NCI-H146 (cell line): ENCODE results near the gene MED12L.

Experiments used
- DNase-seq: peaks from one replicate; lab custom pipeline; 2025; lab: John Stamatoyannopoulos, UW

Gene MED12L

DNA sequence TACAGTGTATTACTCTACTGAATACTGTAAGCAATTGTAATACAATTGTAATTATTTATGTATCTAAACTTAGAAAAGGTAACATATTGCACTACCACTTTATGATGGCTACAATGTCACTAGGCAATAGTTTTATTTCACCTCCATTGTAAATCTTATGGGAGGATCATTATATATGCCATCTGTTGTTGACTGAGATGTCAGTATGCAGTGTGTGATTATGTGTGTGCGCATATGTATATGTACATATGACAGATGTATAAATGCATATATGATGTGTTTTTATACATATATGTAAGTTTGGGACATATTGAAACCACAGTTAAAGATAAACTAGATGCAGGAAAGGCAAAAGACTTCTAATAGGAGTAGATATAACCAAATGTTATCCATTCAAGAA lies 366.9 kb downstream of the MED12L start:
- no peak for DNase-seq

DNA sequence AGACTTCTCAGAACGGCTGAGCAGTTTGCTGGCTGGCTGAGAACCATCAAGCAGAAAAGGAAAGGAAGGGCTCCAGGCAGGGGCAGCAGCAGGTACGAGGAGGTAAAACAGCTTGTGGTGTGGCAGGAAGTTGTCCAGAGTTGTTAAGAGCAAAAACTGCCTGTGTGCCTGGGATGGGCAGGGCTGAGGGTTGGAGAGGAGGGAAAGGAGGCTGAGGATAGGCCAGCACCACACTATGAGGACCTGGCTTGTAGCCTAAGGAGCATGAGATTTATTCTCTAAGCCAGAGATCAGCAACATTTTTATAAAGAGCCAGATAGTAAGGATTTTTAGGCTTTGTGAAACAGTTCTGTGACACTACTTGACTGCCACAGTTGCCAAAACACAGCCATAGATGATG lies 367.4 kb downstream of the MED12L start:
- DNase-seq, result no peak

- DNase-seq, result no peak
Measured at GRCh38 chr3:151456065-151456464, 370.6 kb downstream of the MED12L start.

DNA sequence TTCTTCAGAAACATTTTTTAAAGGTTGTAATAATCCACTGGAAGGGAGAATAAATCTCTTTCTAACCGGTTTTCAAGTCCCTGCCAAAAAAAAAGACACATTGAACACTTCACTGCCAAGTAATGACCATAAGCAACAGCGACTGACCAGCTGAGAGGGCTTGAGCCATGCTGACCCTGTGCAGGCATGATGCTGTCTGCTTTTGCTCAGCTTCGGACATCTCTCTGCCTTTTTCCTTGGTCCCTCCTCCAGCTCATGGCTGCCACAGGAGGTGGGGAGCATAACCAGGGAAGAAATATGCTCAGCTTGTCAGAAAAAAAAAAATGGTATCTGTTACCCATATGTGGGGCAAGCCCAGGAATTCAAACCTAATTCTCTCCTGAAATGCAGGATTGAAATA lies 373.9 kb downstream of the MED12L start:
- DNase-seq, result peak; percentile 68

- DNase-seq, result peak; percentile 51
Measured at GRCh38 chr3:151460228-151460627, 374.8 kb downstream of the MED12L start.

DNA sequence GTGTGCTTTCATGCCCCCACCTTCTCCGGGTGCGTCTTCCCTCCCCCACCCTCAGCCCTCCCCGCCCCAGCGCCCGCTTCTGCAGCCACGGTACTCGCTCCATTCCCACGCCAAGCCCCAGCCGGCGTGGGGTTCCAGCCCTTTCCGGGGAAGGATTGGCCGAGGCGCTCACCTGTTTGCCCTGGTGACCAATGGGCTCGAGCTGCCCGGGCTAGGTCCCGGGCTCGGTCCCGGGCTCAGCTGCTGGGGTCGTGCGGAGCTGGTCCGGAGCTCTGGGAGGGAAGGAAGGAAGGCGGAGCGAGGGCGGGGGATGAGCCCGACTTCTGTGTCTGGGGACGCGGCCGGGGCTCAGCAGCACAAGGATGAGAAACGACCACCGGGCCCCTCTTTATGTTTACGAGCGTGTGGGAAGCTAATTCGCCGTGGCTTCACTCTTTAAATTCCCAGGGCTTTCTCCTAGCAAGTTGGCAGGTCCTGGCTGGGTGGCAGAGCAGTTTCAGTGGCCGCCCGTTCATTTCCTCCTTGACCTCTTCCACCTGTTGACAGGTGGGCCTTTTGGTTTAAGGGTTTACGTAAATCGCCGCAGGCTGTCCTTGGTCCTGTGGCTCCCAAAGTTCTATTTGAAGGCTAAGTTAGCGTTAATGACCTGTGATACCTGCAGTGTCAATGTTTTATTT lies 375.4 kb downstream of the MED12L start, which contains the start of gene IGSF10:
TSS of gene IGSF10 (minus strand) at position 288 of the 677 bp plus-strand sequence. CDS start 2,352 bp downstream, outside the sequence.
- peak; percentile 93 for DNase-seq

- DNase-seq, result no peak
Measured at GRCh38 chr3:151462278-151462780, 376.9 kb downstream of the MED12L start.

- no peak for DNase-seq
Measured at GRCh38 chr3:151462991-151463390, 377.5 kb downstream of the MED12L start.

DNA sequence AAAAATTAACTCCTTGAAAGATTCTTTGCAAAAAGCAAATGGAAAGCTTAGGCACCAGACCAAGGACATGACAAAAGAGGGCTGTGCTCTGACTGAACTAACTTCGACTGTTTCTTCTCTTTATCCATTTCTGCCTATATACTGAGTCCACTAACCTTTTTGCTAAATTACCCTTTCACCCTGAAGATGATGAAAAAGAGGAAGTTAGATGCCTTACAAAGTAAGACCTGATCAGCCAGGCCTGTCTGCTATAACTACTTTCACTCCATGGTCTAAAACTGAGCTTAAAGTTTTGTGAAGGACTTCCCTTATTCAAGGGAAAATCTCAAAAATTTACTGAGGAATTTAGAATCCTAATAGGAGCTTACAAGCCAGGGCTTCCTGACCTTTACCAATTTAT lies 381.6 kb downstream of the MED12L start:
- no peak for DNase-seq

GRCh38 chr3:151468284-151468917 lies 382.9 kb downstream of the MED12L start:
- peak; percentile 65 for DNase-seq

DNA sequence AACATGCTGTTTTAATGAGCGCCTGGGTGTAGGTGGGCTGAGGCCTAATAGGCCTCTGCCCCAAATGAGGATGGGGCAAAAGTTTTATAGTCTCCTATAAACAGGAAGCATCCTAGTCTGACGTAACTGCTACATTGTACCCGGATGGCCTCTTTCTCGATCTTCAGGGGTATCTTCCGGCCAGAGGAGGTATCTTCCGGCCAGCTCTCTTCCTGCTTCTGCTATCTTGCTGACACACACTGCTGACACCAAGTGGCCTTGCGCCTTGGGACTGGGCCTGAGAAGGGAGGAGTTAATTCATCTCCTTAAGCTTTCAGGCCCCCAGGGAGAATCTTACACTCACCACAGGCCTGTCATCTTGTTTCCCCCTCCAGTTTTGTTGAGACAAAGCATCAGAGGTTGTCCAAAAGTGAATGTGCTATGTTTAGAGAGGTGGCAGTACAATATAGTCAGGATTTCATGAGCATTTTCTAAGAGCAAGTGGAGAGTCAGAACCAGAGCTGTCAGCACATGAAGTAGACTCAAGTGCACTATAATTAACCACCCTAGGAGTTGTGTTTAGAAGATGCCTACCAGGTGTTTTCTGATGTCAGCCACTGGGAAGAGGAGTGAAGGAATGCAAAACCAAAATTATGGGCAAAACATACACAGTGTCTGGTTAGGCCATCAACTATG lies 391.0 kb downstream of the MED12L start:
- DNase-seq, result no peak

DNA sequence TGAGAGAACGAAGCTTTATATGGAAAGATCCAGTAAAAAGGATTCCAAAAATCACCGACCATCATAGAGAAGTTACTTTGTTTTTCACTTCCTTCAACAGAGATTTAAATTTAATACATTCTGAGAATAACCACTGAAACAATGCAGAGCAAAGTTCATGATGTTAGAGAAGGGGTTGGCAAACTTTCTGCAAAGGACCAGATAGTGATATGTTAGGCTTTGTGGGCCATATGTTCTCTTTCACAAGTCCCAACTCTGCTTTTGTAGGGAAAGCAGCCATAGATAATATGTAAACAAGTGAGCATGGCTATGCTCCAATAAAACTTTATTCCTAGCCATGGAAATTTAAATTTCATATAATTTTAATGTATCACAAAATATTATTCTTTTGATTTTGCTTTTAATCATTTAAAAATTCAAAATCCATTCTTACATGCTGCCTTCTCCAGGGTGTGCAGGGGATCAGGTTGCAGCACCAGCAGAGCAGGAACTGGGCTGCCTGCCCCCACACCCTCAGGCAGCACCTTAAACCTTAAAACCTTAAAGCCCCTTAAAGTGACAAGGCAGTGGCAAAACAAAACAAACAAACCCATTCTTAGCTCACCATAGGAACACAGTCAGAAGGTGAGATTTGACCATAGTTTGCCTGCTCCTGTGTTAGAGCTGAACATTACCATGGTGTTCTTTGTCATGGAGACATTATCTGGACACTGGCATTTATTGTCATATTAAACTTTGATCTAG lies 392.3 kb downstream of the MED12L start:
- peak; percentile 47 for DNase-seq

DNA sequence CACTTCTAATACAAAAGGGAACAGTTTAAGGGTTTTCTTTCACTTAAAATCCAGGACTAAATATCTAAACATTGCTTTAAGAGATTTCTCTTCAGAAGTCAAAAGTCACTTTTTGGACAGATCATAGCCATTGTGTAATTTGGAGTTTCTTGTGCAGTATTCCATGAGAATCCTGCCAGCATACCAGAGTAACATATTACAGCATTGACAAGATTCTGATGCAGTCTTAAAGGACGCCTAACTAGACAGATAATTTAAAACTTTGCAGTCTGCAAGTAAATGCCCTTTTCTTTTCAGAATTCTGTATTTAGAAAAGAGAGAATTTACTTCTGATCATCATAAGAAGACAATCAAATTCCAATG lies 392.9 kb downstream of the MED12L start:
- no peak for DNase-seq

GRCh38 chr3:151479452-151479851 lies 394.0 kb downstream of the MED12L start:
- DNase-seq, result no peak

GRCh38 chr3:151480492-151480891 lies 395.0 kb downstream of the MED12L start:
- DNase-seq, result no peak

- no peak for DNase-seq
Measured at GRCh38 chr3:151483488-151483887, 398.0 kb downstream of the MED12L start.

DNA sequence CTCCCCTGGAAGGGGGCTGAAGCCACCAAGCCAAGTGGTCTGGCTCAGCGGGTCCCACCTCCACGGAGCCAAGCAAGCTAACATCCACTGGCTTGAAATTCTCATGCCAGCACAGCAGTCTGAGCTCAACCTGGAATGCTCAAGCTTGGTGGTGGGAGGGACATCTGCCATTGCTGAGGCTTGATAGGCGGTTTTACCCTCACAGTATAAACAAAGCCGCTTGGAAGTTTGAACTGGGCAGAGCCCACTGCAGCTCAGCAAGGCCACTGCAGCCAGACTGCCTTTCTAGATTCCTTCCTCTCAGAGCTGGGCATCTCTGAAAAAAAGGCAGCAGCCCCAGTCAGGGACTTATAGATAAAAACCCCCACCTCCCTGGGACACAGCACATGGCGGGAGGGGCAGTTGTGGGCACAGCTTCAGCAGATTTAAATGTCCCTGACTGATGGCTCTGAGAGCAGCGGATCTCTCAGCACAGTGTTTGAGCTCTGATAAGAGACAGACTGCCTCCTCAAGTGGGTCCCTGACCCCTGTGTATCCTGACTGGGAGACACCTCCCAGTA lies 398.6 kb downstream of the MED12L start:
- DNase-seq, result no peak
